Mucosa of gallbladder (tissue), 1 donor: ENCODE measurements around the gene MIXL1. TPM values are rescaled to one million over a fixed set of nuclear protein-coding genes. Genes with fewer than 3 reads are reported as not detected.
A peak's percentile ranks its signal among the peaks of the same experiment; 100 is the strongest.
"Not testable (repeated sequence)": the region's sequence is repeated elsewhere in the genome, so short reads cannot be mapped to it uniquely, and the experiment has no call there.

Source experiments
- DNase-seq: peaks from one replicate; pipeline ENCODE4 v3.0.0-alpha.2; 2020; ENCODE audit warnings: low spot score
- total RNA-seq: library from RNA; stranded (reverse); gene quantifications from one replicate; pipeline ENCODE4 v1.2.1, GENCODE V29; 2021
- donor health status: DM: no; HTN: no; CAD: no.

MIXL1 gene
- total RNA-seq, 1 donor from 2014 or later, result not detected

GRCh38 chr1:226212545-226212944 lies 10.9 kb upstream of the MIXL1 start:
- DNase-seq, result no peak

GRCh38 chr1:226215239-226215638 lies 8.2 kb upstream of the MIXL1 start:
- no peak for DNase-seq

- no peak for DNase-seq
These were observed 7.4 kb upstream of the MIXL1 start for GRCh38 chr1:226216056-226216455.

- peak; percentile 21 for DNase-seq
These were observed 6.2 kb upstream of the MIXL1 start for GRCh38 chr1:226217273-226217672.

GRCh38 chr1:226220473-226221189 lies 2.8 kb upstream of the MIXL1 start:
- no peak for DNase-seq

GRCh38 chr1:226222686-226223085 lies 778 bp upstream of the MIXL1 start:
- no peak for DNase-seq

GRCh38 chr1:226223786-226224244 lies 351 bp downstream of the MIXL1 start:
- no peak for DNase-seq

- DNase-seq, result no peak
These were observed 3.1 kb downstream of the MIXL1 start for GRCh38 chr1:226226601-226227000.

- no peak for DNase-seq
These were observed 9.8 kb downstream of the MIXL1 start for GRCh38 chr1:226233293-226233692.

- no peak for DNase-seq
These were observed 10.3 kb downstream of the MIXL1 start for GRCh38 chr1:226233806-226234205.

GRCh38 chr1:226236826-226237225 lies 13.4 kb downstream of the MIXL1 start:
- no peak for DNase-seq

GRCh38 chr1:226239421-226239820 lies 16.0 kb downstream of the MIXL1 start:
- DNase-seq, result no peak

GRCh38 chr1:226248091-226248490 lies 24.6 kb downstream of the MIXL1 start:
- no peak for DNase-seq

GRCh38 chr1:226248796-226249195 lies 25.3 kb downstream of the MIXL1 start:
- DNase-seq, result no peak

GRCh38 chr1:226250511-226250910 lies 27.0 kb downstream of the MIXL1 start:
- DNase-seq, result no peak

GRCh38 chr1:226252841-226253240 lies 29.4 kb downstream of the MIXL1 start:
- DNase-seq, result not testable (repeated sequence)

GRCh38 chr1:226253933-226254332 lies 30.5 kb downstream of the MIXL1 start:
- DNase-seq, result no peak

- no peak for DNase-seq
These were observed 31.9 kb downstream of the MIXL1 start for GRCh38 chr1:226255380-226255779.

- no peak for DNase-seq
These were observed 38.4 kb downstream of the MIXL1 start for GRCh38 chr1:226261818-226262217.

GRCh38 chr1:226268421-226269124 lies 45.1 kb downstream of the MIXL1 start:
- DNase-seq, result peak; percentile 17

GRCh38 chr1:226272233-226272902 lies 48.9 kb downstream of the MIXL1 start:
- DNase-seq, result not testable (repeated sequence)

- no peak for DNase-seq
These were observed 50.7 kb downstream of the MIXL1 start for GRCh38 chr1:226274138-226274537.
